Measurements from ENCODE around the gene GPC6. TPM values are rescaled to one million over a fixed set of nuclear protein-coding genes. Genes with fewer than 3 reads are reported as not detected.

The GPC6 gene
- total RNA-seq, 6 donors from 2014 or later, result 1.3 to 7.3 (median 3.4) TPM

DNA sequence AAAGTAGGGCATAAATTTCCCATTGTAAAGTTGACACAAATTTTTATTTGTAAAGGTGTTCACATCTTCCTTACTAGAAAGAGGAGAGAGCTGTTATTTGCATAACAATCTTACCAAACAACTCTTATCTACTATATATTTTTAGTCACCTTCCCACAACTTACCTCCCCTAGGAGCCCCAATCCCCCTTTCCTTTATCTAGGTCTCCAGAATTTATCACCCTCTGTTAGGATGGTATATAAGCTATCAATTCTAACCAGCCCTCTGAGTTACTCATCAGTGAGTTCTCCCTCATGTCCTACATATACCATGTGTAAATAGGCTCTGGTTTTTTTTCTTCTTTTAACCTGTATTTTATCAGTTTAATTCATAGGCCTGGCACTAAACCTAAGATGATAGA lies 1190.7 kb downstream of the GPC6 start:
- no peak for TF ChIP-seq POLR2AphosphoS5 (IDR thresholded peaks at IDR 0.05)
- no peak for TF ChIP-seq EP300 (IDR thresholded peaks at IDR 0.05)
- TF ChIP-seq, protein P1, sequence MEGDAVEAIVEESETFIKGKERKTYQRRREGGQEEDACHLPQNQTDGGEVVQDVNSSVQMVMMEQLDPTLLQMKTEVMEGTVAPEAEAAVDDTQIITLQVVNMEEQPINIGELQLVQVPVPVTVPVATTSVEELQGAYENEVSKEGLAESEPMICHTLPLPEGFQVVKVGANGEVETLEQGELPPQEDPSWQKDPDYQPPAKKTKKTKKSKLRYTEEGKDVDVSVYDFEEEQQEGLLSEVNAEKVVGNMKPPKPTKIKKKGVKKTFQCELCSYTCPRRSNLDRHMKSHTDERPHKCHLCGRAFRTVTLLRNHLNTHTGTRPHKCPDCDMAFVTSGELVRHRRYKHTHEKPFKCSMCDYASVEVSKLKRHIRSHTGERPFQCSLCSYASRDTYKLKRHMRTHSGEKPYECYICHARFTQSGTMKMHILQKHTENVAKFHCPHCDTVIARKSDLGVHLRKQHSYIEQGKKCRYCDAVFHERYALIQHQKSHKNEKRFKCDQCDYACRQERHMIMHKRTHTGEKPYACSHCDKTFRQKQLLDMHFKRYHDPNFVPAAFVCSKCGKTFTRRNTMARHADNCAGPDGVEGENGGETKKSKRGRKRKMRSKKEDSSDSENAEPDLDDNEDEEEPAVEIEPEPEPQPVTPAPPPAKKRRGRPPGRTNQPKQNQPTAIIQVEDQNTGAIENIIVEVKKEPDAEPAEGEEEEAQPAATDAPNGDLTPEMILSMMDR (IDR thresholded peaks at IDR 0.05), result no peak
- TF ChIP-seq POLR2A (IDR thresholded peaks at IDR 0.05), result no peak

DNA sequence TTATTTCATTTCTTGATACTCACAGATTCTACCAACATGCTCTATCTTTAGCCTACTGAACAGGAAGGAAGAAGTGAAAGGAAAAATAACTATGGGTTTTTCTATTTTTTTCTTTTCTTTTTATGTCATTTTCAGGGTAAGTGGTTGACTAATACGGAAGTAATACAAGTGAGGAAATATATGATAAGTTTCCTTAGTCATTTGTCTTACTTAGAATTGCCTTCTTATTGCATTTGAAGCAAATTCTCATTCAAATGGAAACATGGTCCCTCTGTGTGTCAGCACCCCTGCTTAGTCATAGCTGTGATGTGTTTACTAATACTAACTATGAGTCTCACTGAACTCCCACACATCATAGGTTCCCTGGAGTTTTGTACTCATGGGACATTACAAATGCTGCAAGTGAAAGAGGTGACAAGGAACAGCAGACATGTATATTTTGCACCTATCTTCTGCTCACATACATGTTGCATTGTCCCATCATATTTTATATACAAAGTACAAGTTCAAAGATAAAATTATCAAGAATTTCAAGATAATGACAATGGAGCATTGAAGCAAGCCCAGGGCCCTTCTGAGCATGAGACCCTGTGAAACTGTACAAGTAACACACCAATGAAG lies 1192.8 kb downstream of the GPC6 start:
- no peaks in the 10 kb centered on the region for H3K27me3 ChIP-seq
- DNase-seq (no peak), ATAC-seq (ENCODE audit: low FRiP score in 2 of 2) (no peak)
- TF ChIP-seq POLR2AphosphoS5 (IDR thresholded peaks at IDR 0.05) (no peak), POLR2A (IDR thresholded peaks at IDR 0.05) (no peak), EP300 (IDR thresholded peaks at IDR 0.05) (no peak)
- TF ChIP-seq, protein P1 (IDR thresholded peaks at IDR 0.05), result no peak
- no peak overlapping the region for H3K4me3 ChIP-seq
- WGBS, 2 donors, result 35 to 46% methylated on average over 1 of the region's 1 CpG
- H3K27ac ChIP-seq, result no peak overlapping the region
- H3K4me1 ChIP-seq, result no peaks in the 10 kb centered on the region
- no peaks in the 10 kb centered on the region for H3K36me3 ChIP-seq
- H3K9me3 ChIP-seq, result peaks cover 0 to 3% (median 0%) of the 10 kb centered on the region in 4 donors

More for the DNA sequence above, 1190.7 kb downstream of the GPC6 start:
- H3K36me3 ChIP-seq, result no peaks in the 10 kb centered on the region
- H3K4me3 ChIP-seq, result no peak overlapping the region
- H3K27ac ChIP-seq, result no peak overlapping the region
- H3K27me3 ChIP-seq, result no peaks in the 10 kb centered on the region
- no peaks in the 10 kb centered on the region for H3K4me1 ChIP-seq
- H3K9me3 ChIP-seq, result peaks cover 0 to 3% (median 0%) of the 10 kb centered on the region in 4 donors
- DNase-seq (no peak), ATAC-seq (ENCODE audit: low FRiP score in 2 of 2) (no peak)

DNA sequence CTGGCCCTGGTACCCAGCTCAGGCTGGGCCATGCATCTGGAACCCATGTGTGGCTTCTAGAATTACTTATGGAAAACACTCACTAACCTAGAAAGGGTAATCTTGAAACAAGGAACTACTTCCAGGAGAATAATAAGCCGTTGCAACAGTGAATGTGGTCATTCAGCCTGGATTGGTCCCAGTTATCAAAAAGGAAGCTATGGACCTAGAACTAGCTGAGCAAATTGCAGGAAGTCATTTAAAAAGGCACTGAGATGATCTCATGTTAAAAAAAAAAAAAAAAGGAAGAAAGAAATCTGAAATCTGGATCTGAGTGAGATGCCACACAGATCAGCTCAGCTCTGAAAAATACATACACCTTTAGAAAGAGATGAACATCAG lies 1193.3 kb downstream of the GPC6 start:
- Histone ChIP-seq H3K4me1 (no peaks in the 10 kb centered on the region), H3K4me3 (no peak overlapping the region), H3K36me3 (no peaks in the 10 kb centered on the region), H3K27me3 (no peaks in the 10 kb centered on the region), H3K27ac (no peak overlapping the region), H3K9me3 (peaks cover 0 to 3% (median 0%) of the 10 kb centered on the region in 4 donors)
- DNase-seq (no peak), ATAC-seq (ENCODE audit: low FRiP score in 2 of 2) (no peak)
- TF ChIP-seq, protein P1 (IDR thresholded peaks at IDR 0.05), result no peak
- TF ChIP-seq EP300 (IDR thresholded peaks at IDR 0.05) (no peak), POLR2AphosphoS5 (IDR thresholded peaks at IDR 0.05) (no peak), POLR2A (IDR thresholded peaks at IDR 0.05) (no peak)
- WGBS, 2 donors, result 24 to 42% methylated on average over 1 of the region's 1 CpG

DNA sequence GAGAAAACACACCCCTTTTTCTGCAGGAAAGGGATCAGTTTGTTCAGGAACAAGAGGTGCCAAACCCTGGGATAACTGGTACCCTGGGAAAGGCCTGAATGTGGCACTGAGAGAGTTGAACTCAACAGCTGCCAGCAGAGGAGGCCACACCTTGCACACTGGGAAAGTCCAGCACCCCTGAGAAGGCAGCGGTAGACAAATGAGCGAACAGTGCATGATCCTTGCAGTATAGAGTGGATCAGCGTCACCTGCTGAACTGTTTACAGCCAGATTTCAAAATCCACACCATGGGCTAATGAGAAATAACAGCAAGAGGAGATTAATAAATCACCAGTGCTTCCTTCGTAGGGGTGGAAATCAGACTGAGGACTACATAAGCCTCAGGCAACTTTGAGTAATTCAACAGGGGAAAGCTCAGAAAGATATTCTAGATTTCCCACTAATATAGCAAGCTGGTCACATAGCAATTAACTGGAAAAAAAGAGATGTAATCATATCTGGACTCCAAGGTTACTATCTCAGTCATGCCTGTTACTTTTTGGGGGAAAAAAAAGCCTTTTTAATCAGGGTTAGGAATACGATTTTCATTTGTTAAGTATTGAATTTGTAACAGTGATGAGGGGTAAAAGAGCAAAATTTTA lies 1200.8 kb downstream of the GPC6 start:
- no peaks in the 10 kb centered on the region for H3K4me1 ChIP-seq
- H3K36me3 ChIP-seq, result no peaks in the 10 kb centered on the region
- TF ChIP-seq EP300 (IDR thresholded peaks at IDR 0.05), result no peak
- TF ChIP-seq, protein P1 (IDR thresholded peaks at IDR 0.05), result no peak
- TF ChIP-seq POLR2AphosphoS5 (IDR thresholded peaks at IDR 0.05), result no peak
- no peak for TF ChIP-seq POLR2A (IDR thresholded peaks at IDR 0.05)
- H3K27me3 ChIP-seq, result no peaks in the 10 kb centered on the region
- 70 to 79% methylated on average over 5 of the region's 5 CpGs for WGBS, 2 donors
- H3K9me3 ChIP-seq, result no peaks in the 10 kb centered on the region
- DNase-seq, result no peak
- H3K27ac ChIP-seq, result no peak overlapping the region
- H3K4me3 ChIP-seq, result no peak overlapping the region
- ATAC-seq (ENCODE audit: low FRiP score in 2 of 2), result no peak

DNA sequence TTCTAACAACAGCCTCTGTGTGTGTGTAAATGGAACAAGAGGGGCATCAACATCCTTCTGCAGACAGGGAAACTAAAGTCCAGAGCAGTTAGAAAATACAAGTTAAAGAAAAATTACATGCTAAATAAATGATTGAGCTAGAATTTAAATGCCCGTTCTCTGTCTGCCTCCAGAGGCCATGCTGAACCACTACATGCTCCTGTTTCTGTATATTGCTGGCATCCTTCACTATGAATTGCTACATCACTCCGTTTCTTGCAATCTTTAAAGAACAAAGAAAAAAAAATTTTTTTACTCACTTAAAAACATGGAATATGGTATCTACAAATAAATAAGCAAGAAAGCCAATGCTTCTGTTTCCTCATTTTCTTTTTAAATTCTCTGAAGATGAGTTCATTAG lies 1205.0 kb downstream of the GPC6 start:
- 75 to 82% methylated on average over 2 of the region's 2 CpGs for WGBS, 2 donors
- TF ChIP-seq POLR2A (IDR thresholded peaks at IDR 0.05) (no peak), EP300 (IDR thresholded peaks at IDR 0.05) (no peak), POLR2AphosphoS5 (IDR thresholded peaks at IDR 0.05) (no peak)
- TF ChIP-seq, protein P1 (IDR thresholded peaks at IDR 0.05), result no peak
- Histone ChIP-seq H3K4me1 (no peaks in the 10 kb centered on the region), H3K27me3 (no peaks in the 10 kb centered on the region), H3K36me3 (no peaks in the 10 kb centered on the region), H3K4me3 (no peak overlapping the region), H3K27ac (no peak overlapping the region), H3K9me3 (no peaks in the 10 kb centered on the region)
- DNase-seq (no peak), ATAC-seq (ENCODE audit: low FRiP score in 2 of 2) (no peak)
